ENCODE data around the gene OPALIN.

OPALIN gene

GRCh38 chr10:96389785-96390184 lies 31.0 kb upstream of the OPALIN start:
- H3K27ac ChIP-seq (ENCODE audit: low read depth, low read length) = peak overlapping the region; percentile 40

GRCh38 chr10:96387601-96388000 lies 28.8 kb upstream of the OPALIN start:
- Histone ChIP-seq H3K4me3 (ENCODE audit: low read depth in 1 of 2, low read length in 2 of 2) (no peak overlapping the region), H3K4me1 (ENCODE audit: insufficient read depth, low read length) (peaks cover 29% of the 10 kb centered on the region), H3K27ac (ENCODE audit: low read depth, low read length) (no peak overlapping the region), H3K9me3 (ENCODE audit: low read length) (no peaks in the 10 kb centered on the region), H3K36me3 (ENCODE audit: insufficient read depth, low read length) (no peaks in the 10 kb centered on the region), H3K27me3 (ENCODE audit: control insufficient read depth in 1 of 2, insufficient read depth in 2 of 2, low read length in 2 of 2) (no peaks in the 10 kb centered on the region), H3K9ac (ENCODE audit: low read length) (no peak overlapping the region)

More at GRCh38 chr10:96389785-96390184, 31.0 kb upstream of the OPALIN start:
- peaks cover 29% of the 10 kb centered on the region for H3K4me1 ChIP-seq (ENCODE audit: insufficient read depth, low read length)
- H3K9me3 ChIP-seq (ENCODE audit: low read length) = no peaks in the 10 kb centered on the region
- no peaks in the 10 kb centered on the region for H3K27me3 ChIP-seq (ENCODE audit: control insufficient read depth in 1 of 2, insufficient read depth in 2 of 2, low read length in 2 of 2)
- H3K4me3 ChIP-seq (ENCODE audit: low read depth in 1 of 2, low read length in 2 of 2) = no peak overlapping the region
- no peak overlapping the region for H3K9ac ChIP-seq (ENCODE audit: low read length)
- H3K36me3 ChIP-seq (ENCODE audit: insufficient read depth, low read length) = no peaks in the 10 kb centered on the region

- no peak overlapping the region for H3K27ac ChIP-seq (ENCODE audit: low read depth, low read length)
- no peak overlapping the region for H3K9ac ChIP-seq (ENCODE audit: low read length)
- H3K36me3 ChIP-seq (ENCODE audit: insufficient read depth, low read length) = no peaks in the 10 kb centered on the region
- no peaks in the 10 kb centered on the region for H3K27me3 ChIP-seq (ENCODE audit: control insufficient read depth in 1 of 2, insufficient read depth in 2 of 2, low read length in 2 of 2)
- no peak overlapping the region for H3K4me3 ChIP-seq (ENCODE audit: low read depth in 1 of 2, low read length in 2 of 2)
- H3K9me3 ChIP-seq (ENCODE audit: low read length) = no peaks in the 10 kb centered on the region
- H3K4me1 ChIP-seq (ENCODE audit: insufficient read depth, low read length) = peaks cover 29% of the 10 kb centered on the region
Measured at GRCh38 chr10:96387161-96387560, 28.4 kb upstream of the OPALIN start.

- no peaks in the 10 kb centered on the region for H3K27me3 ChIP-seq (ENCODE audit: control insufficient read depth in 1 of 2, insufficient read depth in 2 of 2, low read length in 2 of 2)
Measured at GRCh38 chr10:96384506-96384905, 25.7 kb upstream of the OPALIN start.

DNA sequence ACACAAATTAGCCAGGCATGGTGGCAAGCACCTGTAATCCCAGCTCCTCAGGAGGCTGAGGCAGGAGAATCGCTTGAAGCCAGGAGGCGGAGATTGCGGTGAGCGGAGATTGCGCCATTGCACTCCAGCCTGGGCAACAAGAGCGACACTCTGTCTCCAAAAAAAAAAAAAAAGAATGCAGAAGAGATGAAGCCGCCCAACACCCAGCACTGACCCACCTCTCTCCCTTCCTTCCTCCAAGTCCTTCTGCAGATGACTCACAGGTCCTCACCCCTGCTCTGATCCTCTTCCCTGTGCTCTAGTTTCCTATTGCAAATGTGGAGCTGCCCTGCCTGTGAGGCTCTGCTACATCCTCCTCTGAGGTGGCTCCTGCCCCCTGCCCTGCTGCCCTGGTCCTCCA lies 22.0 kb upstream of the OPALIN start:
- Histone ChIP-seq H3K36me3 (ENCODE audit: insufficient read depth, low read length) (no peaks in the 10 kb centered on the region), H3K9ac (ENCODE audit: low read length) (no peak overlapping the region), H3K27me3 (ENCODE audit: control insufficient read depth in 1 of 2, insufficient read depth in 2 of 2, low read length in 2 of 2) (no peaks in the 10 kb centered on the region), H3K4me3 (ENCODE audit: low read depth in 1 of 2, low read length in 2 of 2) (no peak overlapping the region), H3K27ac (ENCODE audit: low read depth, low read length) (no peak overlapping the region), H3K4me1 (ENCODE audit: insufficient read depth, low read length) (peaks cover 42% of the 10 kb centered on the region), H3K9me3 (ENCODE audit: low read length) (no peaks in the 10 kb centered on the region)

More at GRCh38 chr10:96384506-96384905, 25.7 kb upstream of the OPALIN start:
- peaks cover 19% of the 10 kb centered on the region for H3K4me1 ChIP-seq (ENCODE audit: insufficient read depth, low read length)
- no peak overlapping the region for H3K27ac ChIP-seq (ENCODE audit: low read depth, low read length)
- H3K36me3 ChIP-seq (ENCODE audit: insufficient read depth, low read length) = no peaks in the 10 kb centered on the region
- no peaks in the 10 kb centered on the region for H3K9me3 ChIP-seq (ENCODE audit: low read length)
- H3K9ac ChIP-seq (ENCODE audit: low read length) = no peak overlapping the region
- H3K4me3 ChIP-seq (ENCODE audit: low read depth in 1 of 2, low read length in 2 of 2) = no peak overlapping the region

GRCh38 chr10:96379758-96380157 lies 21.0 kb upstream of the OPALIN start:
- H3K4me1 ChIP-seq (ENCODE audit: insufficient read depth, low read length) = peaks cover 48% of the 10 kb centered on the region
- no peak overlapping the region for H3K4me3 ChIP-seq (ENCODE audit: low read depth in 1 of 2, low read length in 2 of 2)
- H3K36me3 ChIP-seq (ENCODE audit: insufficient read depth, low read length) = no peaks in the 10 kb centered on the region
- no peak overlapping the region for H3K9ac ChIP-seq (ENCODE audit: low read length)
- H3K27ac ChIP-seq (ENCODE audit: low read depth, low read length) = no peak overlapping the region
- no peaks in the 10 kb centered on the region for H3K27me3 ChIP-seq (ENCODE audit: control insufficient read depth in 1 of 2, insufficient read depth in 2 of 2, low read length in 2 of 2)
- H3K9me3 ChIP-seq (ENCODE audit: low read length) = no peaks in the 10 kb centered on the region

- H3K27ac ChIP-seq (ENCODE audit: low read depth, low read length) = no peak overlapping the region
- peaks cover 48% of the 10 kb centered on the region for H3K4me1 ChIP-seq (ENCODE audit: insufficient read depth, low read length)
- no peak overlapping the region for H3K4me3 ChIP-seq (ENCODE audit: low read depth in 1 of 2, low read length in 2 of 2)
- H3K27me3 ChIP-seq (ENCODE audit: control insufficient read depth in 1 of 2, insufficient read depth in 2 of 2, low read length in 2 of 2) = no peaks in the 10 kb centered on the region
- no peaks in the 10 kb centered on the region for H3K9me3 ChIP-seq (ENCODE audit: low read length)
- H3K9ac ChIP-seq (ENCODE audit: low read length) = no peak overlapping the region
- H3K36me3 ChIP-seq (ENCODE audit: insufficient read depth, low read length) = no peaks in the 10 kb centered on the region
Measured at GRCh38 chr10:96378741-96379140, 19.9 kb upstream of the OPALIN start.

- Histone ChIP-seq H3K36me3 (ENCODE audit: insufficient read depth, low read length) (no peaks in the 10 kb centered on the region), H3K27me3 (ENCODE audit: control insufficient read depth in 1 of 2, insufficient read depth in 2 of 2, low read length in 2 of 2) (no peaks in the 10 kb centered on the region), H3K4me1 (ENCODE audit: insufficient read depth, low read length) (peaks cover 48% of the 10 kb centered on the region), H3K4me3 (ENCODE audit: low read depth in 1 of 2, low read length in 2 of 2) (no peak overlapping the region), H3K9ac (ENCODE audit: low read length) (no peak overlapping the region), H3K9me3 (ENCODE audit: low read length) (no peaks in the 10 kb centered on the region), H3K27ac (ENCODE audit: low read depth, low read length) (no peak overlapping the region)
Measured at GRCh38 chr10:96377816-96378294, 19.1 kb upstream of the OPALIN start.

DNA sequence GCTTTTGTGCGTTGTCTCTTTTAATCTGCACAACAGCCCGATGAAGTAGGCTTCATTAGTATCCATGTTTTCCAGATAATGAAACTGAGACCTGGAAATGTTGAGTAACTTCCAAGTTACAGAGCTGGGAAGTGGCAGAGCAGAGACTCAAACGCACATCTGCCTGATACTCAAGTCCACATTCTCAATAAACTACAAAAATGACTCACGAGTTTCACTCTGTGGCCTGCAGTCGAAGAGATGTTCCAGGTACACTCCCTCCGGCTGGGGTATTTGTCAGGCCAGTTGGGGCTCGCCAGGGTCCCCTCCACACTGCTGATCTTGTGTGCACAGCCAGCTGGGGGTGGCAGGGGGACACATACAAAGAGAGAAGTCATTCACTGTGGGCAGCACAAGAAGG lies 17.7 kb upstream of the OPALIN start:
- Histone ChIP-seq H3K4me3 (ENCODE audit: low read depth in 1 of 2, low read length in 2 of 2) (no peak overlapping the region), H3K4me1 (ENCODE audit: insufficient read depth, low read length) (peaks cover 47% of the 10 kb centered on the region), H3K27me3 (ENCODE audit: control insufficient read depth in 1 of 2, insufficient read depth in 2 of 2, low read length in 2 of 2) (no peaks in the 10 kb centered on the region)

GRCh38 chr10:96374985-96375830 lies 16.4 kb upstream of the OPALIN start:
- H3K9ac ChIP-seq (ENCODE audit: low read length) = no peak overlapping the region
- H3K36me3 ChIP-seq (ENCODE audit: insufficient read depth, low read length) = no peaks in the 10 kb centered on the region
- no peaks in the 10 kb centered on the region for H3K27me3 ChIP-seq (ENCODE audit: control insufficient read depth in 1 of 2, insufficient read depth in 2 of 2, low read length in 2 of 2)
- no peak overlapping the region for H3K27ac ChIP-seq (ENCODE audit: low read depth, low read length)
- peaks cover 40% of the 10 kb centered on the region for H3K4me1 ChIP-seq (ENCODE audit: insufficient read depth, low read length)
- no peaks in the 10 kb centered on the region for H3K9me3 ChIP-seq (ENCODE audit: low read length)
- H3K4me3 ChIP-seq (ENCODE audit: low read depth in 1 of 2, low read length in 2 of 2) = peak overlapping the region in 1 of 2 donors; percentile 57

More for the DNA sequence above, 17.7 kb upstream of the OPALIN start:
- no peaks in the 10 kb centered on the region for H3K9me3 ChIP-seq (ENCODE audit: low read length)
- H3K36me3 ChIP-seq (ENCODE audit: insufficient read depth, low read length) = no peaks in the 10 kb centered on the region
- H3K27ac ChIP-seq (ENCODE audit: low read depth, low read length) = no peak overlapping the region
- H3K9ac ChIP-seq (ENCODE audit: low read length) = no peak overlapping the region

DNA sequence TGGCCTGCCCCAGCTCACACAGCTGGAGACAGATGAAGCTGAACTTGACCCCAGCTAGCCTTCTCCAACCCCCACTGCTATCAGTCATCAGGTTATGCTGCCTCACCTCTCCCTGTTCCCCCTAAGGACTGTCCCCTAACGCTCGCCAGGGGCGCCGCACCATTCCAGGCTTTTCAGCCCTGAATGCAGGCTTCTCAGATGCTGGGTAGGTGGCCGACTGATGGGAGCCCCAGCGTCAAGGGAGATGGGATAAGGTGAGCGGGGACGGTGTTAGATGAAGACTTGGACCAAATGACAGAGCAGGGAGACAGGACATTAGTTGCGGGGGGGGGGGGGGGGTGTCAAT lies 15.8 kb upstream of the OPALIN start:
- Histone ChIP-seq H3K9me3 (ENCODE audit: low read length) (no peaks in the 10 kb centered on the region), H3K27me3 (ENCODE audit: control insufficient read depth in 1 of 2, insufficient read depth in 2 of 2, low read length in 2 of 2) (no peaks in the 10 kb centered on the region), H3K4me1 (ENCODE audit: insufficient read depth, low read length) (peaks cover 40% of the 10 kb centered on the region), H3K27ac (ENCODE audit: low read depth, low read length) (no peak overlapping the region), H3K36me3 (ENCODE audit: insufficient read depth, low read length) (no peaks in the 10 kb centered on the region), H3K9ac (ENCODE audit: low read length) (no peak overlapping the region), H3K4me3 (ENCODE audit: low read depth in 1 of 2, low read length in 2 of 2) (peak overlapping the region in 1 of 2 donors; percentile 57)

- Histone ChIP-seq H3K4me1 (ENCODE audit: insufficient read depth, low read length) (peaks cover 37% of the 10 kb centered on the region), H3K36me3 (ENCODE audit: insufficient read depth, low read length) (no peaks in the 10 kb centered on the region), H3K4me3 (ENCODE audit: low read depth in 1 of 2, low read length in 2 of 2) (no peak overlapping the region), H3K9ac (ENCODE audit: low read length) (no peak overlapping the region), H3K27ac (ENCODE audit: low read depth, low read length) (no peak overlapping the region), H3K27me3 (ENCODE audit: control insufficient read depth in 1 of 2, insufficient read depth in 2 of 2, low read length in 2 of 2) (no peaks in the 10 kb centered on the region), H3K9me3 (ENCODE audit: low read length) (no peaks in the 10 kb centered on the region)
Measured at GRCh38 chr10:96374004-96374403, 15.2 kb upstream of the OPALIN start.

Data from muscle layer of colon (tissue), 2 donors.